Heart right ventricle (tissue), 16 donors: ENCODE data around the gene RPP38. TPM values are rescaled to one million over a fixed set of nuclear protein-coding genes. Genes with fewer than 3 reads are reported as not detected.

Experiments
- ATAC-seq, 8 donors: fragments of 200-7000 bp; cut with Tn5 transposase; one replicate each; pipeline ENCODE4 v1.9.1; 2020; ENCODE audit warnings: mild to moderate bottlenecking in 8 of 8, moderate library complexity in 8 of 8, moderate number of reproducible peaks in 1 of 8
- DNase-seq, 2 donors: peaks; one replicate each; pipeline ENCODE4 v3.0.0-alpha.2; 2020
- H3K27ac ChIP-seq, 10 donors: fragments of 200-600 bp; sonication (generic) in 2 of 10; one replicate each; pipeline versions ENCODE4 v1.5.0 to v1.8.0; 2020 to 2022; ENCODE audit warnings: mild to moderate bottlenecking in 3 of 10
- H3K27me3 ChIP-seq, 7 donors: fragments of 200-600 bp; one replicate each; pipeline ENCODE4 v1.8.0; 2021 to 2022; ENCODE audit warnings: mild to moderate bottlenecking in 2 of 7
- H3K36me3 ChIP-seq, 9 donors: fragments of 200-600 bp; sonication (generic) in 1 of 9; one replicate each; pipeline versions ENCODE4 v1.5.0 to v1.8.0; 2020 to 2022; ENCODE audit warnings: mild to moderate bottlenecking in 2 of 9
- H3K4me1 ChIP-seq, 9 donors: fragments of 200-600 bp; sonication (generic) in 1 of 9; one replicate each; pipeline versions ENCODE4 v1.5.0 to v1.8.0; 2020 to 2022; ENCODE audit warnings: mild to moderate bottlenecking in 4 of 9
- H3K4me3 ChIP-seq, 10 donors: fragments of 200-600 bp; sonication (generic) in 2 of 10; one replicate each; pipeline versions ENCODE4 v1.5.0 to v1.8.0; 2020 to 2022; ENCODE audit warnings: mild to moderate bottlenecking in 7 of 10, moderate library complexity in 2 of 10
- H3K9me3 ChIP-seq, 11 donors: fragments of 200-600 bp in 10 of 11; sonication (generic) in 2 of 11; one replicate each; pipeline versions ENCODE4 v1.5.0 to v1.8.0; 2013 to 2022; ENCODE audit warnings: mild to moderate bottlenecking in 2 of 11, control low read depth in 1 of 11, moderate library complexity in 1 of 11
- CTCF ChIP-seq, 9 donors: fragments of 200-600 bp; sonication (generic) in 2 of 9; IDR thresholded peaks; one replicate each; pipeline versions ENCODE4 v1.5.0 to v1.8.0; 2021 to 2022; ENCODE audit warnings: antibody characterized with exemption in 9 of 9, mild to moderate bottlenecking in 5 of 9, moderate library complexity in 1 of 9
- WGBS, 2 donors: extraction: QIAGEN DNeasy Blood & Tissue Kit; methylation state at CpG; one replicate each; pipeline ENCODE4 v1.1.7; 2013; ENCODE audit warnings: inconsistent platforms in 1 of 2; 5-methylcytosine and 5-hydroxymethylcytosine counted together
- intact Hi-C, 10 donors: fragments of 100-400 bp; cut with DNase I; formaldehyde crosslinking; loops; one replicate each; pipeline versions ENCODE4 v1.11.1 to v1.14.2; 2022
- polyA plus RNA-seq, 2 donors: library from polyadenylated mRNA; stranded (reverse); fragments of 200-250 nt; gene quantifications; one replicate each; pipeline ENCODE4 v1.2.3, GENCODE V29; 2013
- total RNA-seq, 10 donors: library from RNA; stranded (reverse); fragmentation: NEBNext Ultra II Directional in 3 of 10; extraction: Animal tissue kit (Norgen Biotek cat#: 25700) in 3 of 10; gene quantifications; one replicate each; pipeline versions ENCODE4 v1.2.1 to v1.2.4, GENCODE V29; 2021 to 2023
- donor health status: Arrhythmogenic right ventricular cardiomyopathy.
- donor health status: ischemic (EF 13 %, LVEDD 7.1; RV severe dilation, severe dysfunction).
- donor health status: healthy with polysubstance abuse.
- donor health status: DM: no; HTN: yes; CAD: no.
- donor health status: DM: no; HTN: no; CAD: no.
- donor health status: ischemic (EF 25% LVEDD 6.9; RV normal size, moderate dysfunction).
- donor health status: ischemic (EF 25% LVEDD 5.7; RV mildly dilated, moderate dysfunction).
- donor health status: healthy.
- donor health status: DM: yes; HTN: yes; CAD: no.
- donor health status: Ischemic cardiomyopathy.
- donor health status: ischemic (EF 35%, LVEDD 5.7; RV mildly dilated, moderate dysfunction).
- donor health status: nonischemic (EF 11% LVEDD 7.7; RV severe dilation, severe dysfunction).
- donor health status: DM: yes; HTN: yes; CAD: no.
- donor health status: PGD.
- donor health status: ischemic (EF 29% LVEDD 5.4; RV normal size, mild dysfunction).
- donor health status: nonischemic (EF 23%, LVEDD 6.1; RV moderate dilation, normal function).

RPP38 gene
- total and polyA plus RNA-seq, 12 donors, result 3.9 to 13.9 (median 7.3) TPM

GRCh38 chr10:15122477-15123030, 25.4 kb downstream of the RPP38 start:
- 93 to 95% methylated on average over 9 of the region's 9 CpGs for WGBS, 2 donors
- intact Hi-C loops, result no loop called here

GRCh38 chr10:15123749-15124184, 26.6 kb downstream of the RPP38 start:
- no peak overlapping the region for H3K4me3 ChIP-seq
- WGBS, 2 donors, result 62 to 66% methylated on average over 3 of the region's 3 CpGs
- no peaks in the 10 kb centered on the region for H3K9me3 ChIP-seq
- DNase-seq (no peak), ATAC-seq (no peak)
- TF ChIP-seq CTCF (IDR thresholded peaks at IDR 0.05), result no peak
- no peaks in the 10 kb centered on the region for H3K27me3 ChIP-seq
- intact Hi-C loops, result no loop called here
- H3K36me3 ChIP-seq, result peaks cover 0 to 98% (median 18%) of the 10 kb centered on the region in 9 donors
- H3K4me1 ChIP-seq, result no peaks in the 10 kb centered on the region
- H3K27ac ChIP-seq, result no peak overlapping the region

More at GRCh38 chr10:15122477-15123030, 25.4 kb downstream of the RPP38 start:
- no peak overlapping the region for H3K4me3 ChIP-seq
- ATAC-seq (no peak), DNase-seq (no peak)
- no peaks in the 10 kb centered on the region for H3K27me3 ChIP-seq
- no peak overlapping the region for H3K27ac ChIP-seq
- H3K36me3 ChIP-seq, result peaks cover 0 to 98% (median 18%) of the 10 kb centered on the region in 9 donors
- no peak for TF ChIP-seq CTCF (IDR thresholded peaks at IDR 0.05)
- no peaks in the 10 kb centered on the region for H3K4me1 ChIP-seq
- H3K9me3 ChIP-seq, result no peaks in the 10 kb centered on the region

- DNase-seq (no peak), ATAC-seq (no peak)
- peaks cover 0 to 98% (median 15%) of the 10 kb centered on the region in 9 donors for H3K36me3 ChIP-seq
- H3K4me3 ChIP-seq, result no peak overlapping the region
- H3K27me3 ChIP-seq, result no peaks in the 10 kb centered on the region
- no peaks in the 10 kb centered on the region for H3K9me3 ChIP-seq
- intact Hi-C loops, result no loop called here
- H3K27ac ChIP-seq, result no peak overlapping the region
- WGBS, 2 donors, result 95 to 96% methylated on average over 9 of the region's 9 CpGs
- TF ChIP-seq CTCF (IDR thresholded peaks at IDR 0.05), result no peak
- H3K4me1 ChIP-seq, result no peaks in the 10 kb centered on the region
Observed at GRCh38 chr10:15124190-15124589, 27.0 kb downstream of the RPP38 start.

- Histone ChIP-seq H3K9me3 (no peaks in the 10 kb centered on the region), H3K27ac (no peak overlapping the region), H3K4me3 (no peak overlapping the region), H3K36me3 (peaks cover 0 to 98% (median 14%) of the 10 kb centered on the region in 9 donors), H3K27me3 (no peaks in the 10 kb centered on the region), H3K4me1 (no peaks in the 10 kb centered on the region)
- DNase-seq, result no peak
- ATAC-seq, result no peak
- TF ChIP-seq CTCF (IDR thresholded peaks at IDR 0.05), result no peak
- intact Hi-C loops, result no loop called here
- 96% methylated on average over 3 of the region's 3 CpGs for WGBS, 2 donors
Observed at GRCh38 chr10:15124908-15125307, 27.8 kb downstream of the RPP38 start.
